Fibroblast of lung (primary cell): Measurements from ENCODE around the gene INTS1. TPM values are rescaled to one million over a fixed set of nuclear protein-coding genes. Genes with fewer than 3 reads are reported as not detected.
A peak's percentile ranks its signal among the peaks of the same experiment; 100 is the strongest.

Experiments
- DNase-seq, 2 donors: peaks; one replicate each; pipeline versions ENCODE4 v3.0.0 to v3.0.0-alpha.2; 2010; ENCODE audit warnings: low read depth in 2 of 2
- H2AFZ ChIP-seq: 2 replicates; pipeline ENCODE4 v1.5.1; 2012; ENCODE audit warnings: low read length, control low read depth, inconsistent platforms
- H3K27ac ChIP-seq: 2 replicates; pipeline ENCODE4 v1.5.1; 2011; ENCODE audit warnings: low read length, control low read depth; ENCODE audit not compliant: insufficient read depth
- H3K27me3 ChIP-seq: 2 replicates; pipeline ENCODE4 v1.5.1; 2011; ENCODE audit warnings: mild to moderate bottlenecking, low read length; ENCODE audit not compliant: control insufficient read depth, insufficient read depth
- H3K36me3 ChIP-seq: 2 replicates; pipeline ENCODE4 v1.5.1; 2011; ENCODE audit warnings: low read length; ENCODE audit not compliant: control insufficient read depth, insufficient read depth
- H3K4me1 ChIP-seq: 2 replicates; pipeline ENCODE4 v1.5.1; 2011; ENCODE audit warnings: low read length; ENCODE audit not compliant: control insufficient read depth, insufficient read depth; ENCODE audit errors: extremely low read depth
- H3K4me2 ChIP-seq: 2 replicates; pipeline ENCODE4 v1.5.1; 2011; ENCODE audit warnings: low read length, control low read depth; ENCODE audit not compliant: insufficient read depth; ENCODE audit errors: extremely low read depth
- H3K4me3 ChIP-seq, 4 experiments: fragments of 200-600 bp in 1 of 4; sonication (generic) in 1 of 4; replicated peaks in 1 of 4; 2 replicates each; pipeline ENCODE4 v1.5.1; 2011 to 2016; ENCODE audit warnings: low read length in 4 of 4, low read depth in 3 of 4, mild to moderate bottlenecking in 3 of 4, control low read depth in 2 of 4, inconsistent platforms in 1 of 4, mixed read lengths in 1 of 4; ENCODE audit not compliant: insufficient read depth in 1 of 4; ENCODE audit errors: control extremely low read depth in 1 of 4
- H3K79me2 ChIP-seq: 2 replicates; pipeline ENCODE4 v1.5.1; 2012; ENCODE audit warnings: mild to moderate bottlenecking, low read length, inconsistent platforms; ENCODE audit not compliant: control insufficient read depth, insufficient read depth
- H3K9ac ChIP-seq: 2 replicates; pipeline ENCODE4 v1.5.1; 2011; ENCODE audit warnings: mild to moderate bottlenecking, low read length, control low read depth; ENCODE audit not compliant: insufficient read depth
- H3K9me3 ChIP-seq: 2 replicates; pipeline ENCODE4 v1.5.1; 2012; ENCODE audit warnings: low read depth, low read length; ENCODE audit not compliant: control insufficient read depth, insufficient read depth
- H4K20me1 ChIP-seq: 2 replicates; pipeline ENCODE4 v1.5.1; 2011; ENCODE audit warnings: low read length; ENCODE audit not compliant: control insufficient read depth, insufficient read depth; ENCODE audit errors: extremely low read depth
- CTCF ChIP-seq, 2 donors: IDR thresholded peaks in 1 of 2; conservative IDR thresholded peaks in 1 of 2; 1 replicate in 1 of 2; 2 replicates in 1 of 2; pipeline ENCODE4 v1.5.1; 2011 to 2012; ENCODE audit warnings: low read length in 2 of 2, control low read depth in 1 of 2, inconsistent platforms in 1 of 2, low read depth in 1 of 2, mild to moderate bottlenecking in 1 of 2
- EZH2 ChIP-seq: IDR thresholded peaks from 2 replicates; pipeline ENCODE4 v1.5.1; 2012; ENCODE audit warnings: low read length, control low read depth, mild to moderate bottlenecking; ENCODE audit errors: missing control alignments
- polyA plus RNA-seq, 2 donors: library from polyadenylated mRNA; depleted of rRNA in 1 of 2; stranded (reverse) in 1 of 2; unstranded in 1 of 2; fragments of >200 nt; gene quantifications; 2 replicates each; pipeline ENCODE4 v1.2.1, GENCODE V29; 2011 to 2012; ENCODE audit warnings: missing spikeins in 1 of 2
- total RNA-seq: library from RNA; depleted of rRNA; stranded (reverse); fragments of >200 nt; gene quantifications from 2 replicates; pipeline ENCODE4 v1.2.1, GENCODE V29; 2014

INTS1 gene
- total and polyA plus RNA-seq, 2 donors (not counting 1 experiment from before 2014, with no cell fraction given) = 7.1 to 35.5 TPM

GRCh38 chr7:1502845-1503244 is 1.3 kb downstream of the INTS1 start:
- Histone ChIP-seq H3K79me2 (peaks cover 25% of the 10 kb centered on the region), H3K27me3 (no peaks in the 10 kb centered on the region), H3K9ac (peak overlapping the region; percentile 82), H3K9me3 (no peaks in the 10 kb centered on the region), H3K36me3 (peaks cover 11% of the 10 kb centered on the region), H3K4me2 (peak overlapping the region; percentile 91), H4K20me1 (no peaks in the 10 kb centered on the region), H3K27ac (no peak overlapping the region), H3K4me3 (peak overlapping the region; percentile 72 to 87 (median 85)), H3K4me1 (peaks cover 5% of the 10 kb centered on the region), H2AFZ (no peak overlapping the region)
- no peak for TF ChIP-seq CTCF (conservative IDR thresholded peaks at IDR 0.05 in 1 of 2, IDR thresholded peaks at IDR 0.05 in 1 of 2; ENCODE audit: low read depth in 1 of 2, low read length in 2 of 2)
- TF ChIP-seq EZH2 = no peak
- no peak for DNase-seq

GRCh38 chr7:1501487-1502270 is 2.5 kb downstream of the INTS1 start:
- Histone ChIP-seq H3K9me3 (no peaks in the 10 kb centered on the region), H3K27ac (no peak overlapping the region), H4K20me1 (no peaks in the 10 kb centered on the region), H3K27me3 (no peaks in the 10 kb centered on the region), H2AFZ (no peak overlapping the region), H3K4me2 (no peak overlapping the region), H3K79me2 (peaks cover 25% of the 10 kb centered on the region), H3K36me3 (peaks cover 20% of the 10 kb centered on the region), H3K4me3 (no peak overlapping the region), H3K9ac (no peak overlapping the region), H3K4me1 (peaks cover 5% of the 10 kb centered on the region)
- TF ChIP-seq EZH2 (no peak), CTCF (conservative IDR thresholded peaks at IDR 0.05 in 1 of 2, IDR thresholded peaks at IDR 0.05 in 1 of 2; ENCODE audit: low read depth in 1 of 2, low read length in 2 of 2) (no peak)
- no peak for DNase-seq

GRCh38 chr7:1500064-1500807 is 4.0 kb downstream of the INTS1 start:
- Histone ChIP-seq H3K27ac (no peak overlapping the region), H3K4me3 (no peak overlapping the region), H2AFZ (no peak overlapping the region), H4K20me1 (no peaks in the 10 kb centered on the region), H3K9me3 (no peaks in the 10 kb centered on the region), H3K27me3 (no peaks in the 10 kb centered on the region), H3K79me2 (peaks cover 25% of the 10 kb centered on the region), H3K9ac (no peak overlapping the region), H3K36me3 (peaks cover 22% of the 10 kb centered on the region), H3K4me2 (no peak overlapping the region), H3K4me1 (peaks cover 5% of the 10 kb centered on the region)
- TF ChIP-seq CTCF (conservative IDR thresholded peaks at IDR 0.05 in 1 of 2, IDR thresholded peaks at IDR 0.05 in 1 of 2; ENCODE audit: low read depth in 1 of 2, low read length in 2 of 2) (no peak), EZH2 (no peak)
- no peak for DNase-seq
